Retinal pigment epithelial cell (primary cell): ENCODE data around the gene PBX3.

Experiments used
- DNase-seq: peaks from one replicate; pipeline ENCODE4 v3.0.0-alpha.2; 2010; ENCODE audit warnings: low read depth
- H3K4me3 ChIP-seq: 2 replicates; pipeline ENCODE4 v1.5.1; 2011; ENCODE audit warnings: mild to moderate bottlenecking, low read length, control low read depth, moderate library complexity
- TF ChIP-seq, protein P1 (sequence below): conservative IDR thresholded peaks from 2 replicates; pipeline ENCODE4 v1.5.1; 2011; ENCODE audit warnings: low read depth, low read length, control low read depth, inconsistent platforms

The PBX3 gene

DNA sequence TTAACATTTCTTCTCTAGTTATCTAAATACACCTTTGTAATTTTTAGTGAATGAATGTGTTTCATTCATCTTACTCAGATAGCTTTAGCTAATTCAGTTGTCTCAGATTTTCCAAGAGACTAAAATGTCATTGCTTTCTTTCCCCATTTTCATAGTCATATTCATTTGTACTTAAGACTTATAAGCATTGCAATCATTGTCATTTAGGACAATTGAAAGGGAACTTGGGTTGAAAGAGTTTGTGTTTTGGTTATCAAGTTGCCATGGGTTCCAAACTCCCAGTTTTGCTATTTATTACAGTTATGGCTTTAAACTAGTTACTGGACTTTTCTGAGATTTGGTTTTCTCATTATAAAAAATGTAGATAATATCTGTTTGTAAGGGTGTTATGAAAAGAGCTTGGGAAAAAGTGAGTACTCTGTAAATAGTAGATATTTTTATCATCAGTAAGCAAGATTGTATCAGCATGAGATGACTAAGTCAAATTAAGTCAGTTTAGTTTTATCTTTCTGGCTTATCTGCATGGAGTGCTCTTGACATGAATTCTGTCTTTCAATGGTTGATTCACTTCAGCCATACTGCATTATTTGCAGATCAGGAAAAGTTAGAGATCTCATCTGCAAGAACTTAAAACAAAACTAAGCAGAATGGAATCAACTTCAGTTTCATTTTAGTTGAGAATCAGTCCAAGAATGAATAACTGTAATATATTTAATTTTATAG is 107.5 kb downstream of the PBX3 start:
- TF ChIP-seq, protein P1, sequence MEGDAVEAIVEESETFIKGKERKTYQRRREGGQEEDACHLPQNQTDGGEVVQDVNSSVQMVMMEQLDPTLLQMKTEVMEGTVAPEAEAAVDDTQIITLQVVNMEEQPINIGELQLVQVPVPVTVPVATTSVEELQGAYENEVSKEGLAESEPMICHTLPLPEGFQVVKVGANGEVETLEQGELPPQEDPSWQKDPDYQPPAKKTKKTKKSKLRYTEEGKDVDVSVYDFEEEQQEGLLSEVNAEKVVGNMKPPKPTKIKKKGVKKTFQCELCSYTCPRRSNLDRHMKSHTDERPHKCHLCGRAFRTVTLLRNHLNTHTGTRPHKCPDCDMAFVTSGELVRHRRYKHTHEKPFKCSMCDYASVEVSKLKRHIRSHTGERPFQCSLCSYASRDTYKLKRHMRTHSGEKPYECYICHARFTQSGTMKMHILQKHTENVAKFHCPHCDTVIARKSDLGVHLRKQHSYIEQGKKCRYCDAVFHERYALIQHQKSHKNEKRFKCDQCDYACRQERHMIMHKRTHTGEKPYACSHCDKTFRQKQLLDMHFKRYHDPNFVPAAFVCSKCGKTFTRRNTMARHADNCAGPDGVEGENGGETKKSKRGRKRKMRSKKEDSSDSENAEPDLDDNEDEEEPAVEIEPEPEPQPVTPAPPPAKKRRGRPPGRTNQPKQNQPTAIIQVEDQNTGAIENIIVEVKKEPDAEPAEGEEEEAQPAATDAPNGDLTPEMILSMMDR: no peak
- H3K4me3 ChIP-seq: no peak overlapping the region
- no peak for DNase-seq

DNA sequence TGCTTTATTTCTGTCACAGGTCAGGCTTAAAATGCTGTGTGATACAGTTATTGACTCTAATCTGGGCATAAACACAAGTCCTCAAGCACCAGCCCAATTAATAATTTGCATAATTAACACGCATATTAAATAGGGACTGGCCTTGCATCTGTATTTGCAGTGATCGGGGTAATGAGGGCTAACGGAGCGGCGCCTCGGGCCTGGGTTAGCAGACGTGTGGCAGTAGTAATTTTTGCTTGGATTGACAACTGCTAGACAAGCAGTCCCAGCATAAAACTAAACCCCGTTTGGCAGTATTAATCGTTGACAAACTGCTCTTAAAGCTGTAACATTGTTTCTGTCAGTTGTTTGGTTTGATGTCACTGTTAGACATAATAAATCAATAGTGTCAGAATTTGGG is 109.2 kb downstream of the PBX3 start:
- DNase-seq: no peak
- no peak overlapping the region for H3K4me3 ChIP-seq
- TF ChIP-seq, protein P1: no peak

DNA sequence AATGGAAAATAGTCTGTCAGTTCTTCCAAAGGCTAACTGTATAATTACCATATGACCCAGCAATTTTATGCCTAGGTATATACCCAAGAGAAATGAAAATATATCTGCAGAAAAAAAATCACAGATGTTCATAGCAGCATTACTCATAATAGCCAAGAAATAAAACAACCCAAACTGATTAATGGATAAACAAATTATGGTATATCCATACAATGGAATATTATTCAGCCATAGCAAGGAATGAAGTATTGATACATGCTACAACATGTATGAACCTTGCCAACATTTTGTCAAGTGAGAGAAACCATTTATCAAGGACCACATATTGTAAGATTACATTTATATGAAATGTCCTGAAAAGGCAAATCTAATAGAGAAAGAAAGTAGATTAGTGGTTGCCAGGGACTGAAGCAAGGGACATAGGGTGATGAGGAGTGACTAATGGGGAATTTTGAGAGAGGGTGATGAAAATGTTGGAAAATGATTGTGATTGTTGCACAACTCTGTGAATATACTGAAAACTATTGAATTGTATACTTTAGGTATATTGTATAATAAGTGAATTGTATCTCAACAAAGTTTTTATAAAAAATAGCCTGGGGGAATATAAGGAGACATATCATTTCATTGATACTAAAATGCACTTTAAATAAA is 114.4 kb downstream of the PBX3 start:
- TF ChIP-seq, protein P1: no peak
- no peak for DNase-seq

DNA sequence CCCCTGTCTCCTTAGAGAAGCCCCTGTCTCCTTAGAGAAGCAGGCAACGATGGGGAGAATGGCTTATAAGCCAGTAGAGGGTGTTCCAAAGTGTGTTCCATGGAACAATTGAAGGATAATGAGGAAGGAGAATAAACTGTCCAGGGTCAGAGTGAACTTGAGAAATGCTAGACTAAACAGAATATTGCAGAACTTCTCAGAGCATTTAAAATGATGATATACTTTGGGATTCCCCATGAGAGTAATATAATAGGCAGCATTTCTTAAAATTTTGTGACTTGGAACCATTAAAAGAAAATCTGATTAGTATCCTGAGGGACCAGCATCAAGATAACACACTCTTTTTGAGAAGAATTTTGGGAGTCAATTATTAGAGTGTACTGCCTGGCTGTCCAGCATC is 116.8 kb downstream of the PBX3 start:
- no peak for DNase-seq
- no peak overlapping the region for H3K4me3 ChIP-seq
- TF ChIP-seq, protein P1: no peak

More for the DNA sequence above, 114.4 kb downstream of the PBX3 start:
- no peak overlapping the region for H3K4me3 ChIP-seq

DNA sequence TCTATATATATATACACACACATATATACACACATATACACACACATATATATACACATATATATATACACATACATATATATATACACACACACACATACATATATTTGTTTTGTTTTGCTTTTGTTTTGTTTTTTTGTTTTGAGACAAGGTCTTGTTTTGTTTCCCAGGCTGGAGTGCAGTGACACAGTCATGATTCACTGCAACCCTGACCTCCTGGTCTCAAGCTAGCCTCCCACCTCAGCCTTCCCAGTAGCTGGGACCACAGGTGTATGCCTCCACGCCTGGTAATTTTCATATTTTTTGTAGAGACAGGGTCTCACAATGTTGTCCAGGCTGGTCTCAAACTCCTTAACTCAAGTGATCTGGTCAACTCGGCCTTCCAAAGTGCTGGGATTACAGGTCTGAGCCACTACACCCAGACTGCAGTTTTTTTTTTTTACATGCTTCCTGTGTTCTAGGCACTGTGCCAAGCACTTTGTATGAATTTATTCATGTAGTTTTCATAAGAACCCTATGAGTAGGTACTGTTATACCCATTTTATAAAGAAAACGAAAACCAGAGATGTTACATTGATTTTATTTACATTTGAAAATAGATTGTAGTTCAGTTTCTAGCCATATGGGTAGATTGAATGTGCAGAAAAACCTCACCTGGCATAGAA is 120.7 kb downstream of the PBX3 start:
- DNase-seq: no peak
- TF ChIP-seq, protein P1: no peak
- H3K4me3 ChIP-seq: no peak overlapping the region

DNA sequence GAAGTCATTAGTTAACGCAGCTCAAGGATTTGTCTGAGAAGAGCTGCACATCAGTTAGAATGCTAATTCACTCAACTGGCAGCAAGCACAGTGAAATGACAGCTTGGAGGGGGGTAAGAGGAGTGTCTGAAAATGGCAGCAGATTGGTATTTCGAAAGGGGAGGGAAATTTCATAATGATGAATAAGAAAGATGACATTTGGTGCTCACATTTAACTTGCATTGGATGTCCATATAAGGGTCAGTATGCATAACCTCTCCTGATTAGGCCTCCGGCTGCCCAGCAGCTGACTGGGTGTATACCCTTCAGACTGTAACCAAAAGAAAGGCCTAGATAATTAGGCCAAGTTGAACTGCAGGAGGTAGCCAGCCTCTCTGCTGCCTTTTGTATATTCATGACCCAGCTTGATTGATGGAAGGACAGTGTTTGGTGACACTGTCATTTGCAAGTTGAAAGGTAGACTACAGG is 131.0 kb downstream of the PBX3 start:
- H3K4me3 ChIP-seq: no peak overlapping the region
- no peak for DNase-seq
- TF ChIP-seq, protein P1: no peak
